Activated naive CD8-positive, alpha-beta T cell (primary cell): Measurements from ENCODE around the gene PELI1.

Source experiments
- H3K27ac Mint-ChIP-seq: one replicate; pipeline ENCODE4 v1.8.0; 2021; ENCODE audit warnings: mixed read lengths
- H3K27me3 Mint-ChIP-seq: one replicate; pipeline ENCODE4 v1.8.0; 2021; ENCODE audit warnings: mixed read lengths
- H3K36me3 Mint-ChIP-seq: one replicate; pipeline ENCODE4 v1.8.0; 2021; ENCODE audit warnings: mixed read lengths
- H3K4me1 Mint-ChIP-seq: one replicate; pipeline ENCODE4 v1.8.0; 2021; ENCODE audit warnings: low read depth, mixed read lengths
- H3K4me3 Mint-ChIP-seq: one replicate; pipeline ENCODE4 v1.8.0; 2021; ENCODE audit warnings: mild to moderate bottlenecking, mixed read lengths
- H3K9me3 Mint-ChIP-seq: one replicate; pipeline ENCODE4 v1.8.0; 2021; ENCODE audit warnings: low read depth, mixed read lengths

Gene PELI1

GRCh38 chr2:64139956-64140355 is 4.3 kb downstream of the PELI1 start:
- H3K4me1 Mint-ChIP-seq = peaks cover 76% of the 10 kb centered on the region
- peak overlapping the region; percentile 69 for H3K4me3 Mint-ChIP-seq
- no peaks in the 10 kb centered on the region for H3K9me3 Mint-ChIP-seq
- peak overlapping the region; percentile 46 for H3K27ac Mint-ChIP-seq
- no peaks in the 10 kb centered on the region for H3K27me3 Mint-ChIP-seq
- peaks cover 16% of the 10 kb centered on the region for H3K36me3 Mint-ChIP-seq

- H3K9me3 Mint-ChIP-seq = no peaks in the 10 kb centered on the region
- peak overlapping the region; percentile 92 for H3K27ac Mint-ChIP-seq
- peaks cover 89% of the 10 kb centered on the region for H3K4me1 Mint-ChIP-seq
- no peaks in the 10 kb centered on the region for H3K27me3 Mint-ChIP-seq
- peaks cover 18% of the 10 kb centered on the region for H3K36me3 Mint-ChIP-seq
- peak overlapping the region; percentile 74 for H3K4me3 Mint-ChIP-seq
Measured at GRCh38 chr2:64137996-64138395, 6.2 kb downstream of the PELI1 start.

- H3K4me3 Mint-ChIP-seq = peak overlapping the region; percentile 11
- peaks cover 19% of the 10 kb centered on the region for H3K36me3 Mint-ChIP-seq
- no peaks in the 10 kb centered on the region for H3K9me3 Mint-ChIP-seq
- H3K27ac Mint-ChIP-seq = peak overlapping the region; percentile 77
- no peaks in the 10 kb centered on the region for H3K27me3 Mint-ChIP-seq
- peaks cover 94% of the 10 kb centered on the region for H3K4me1 Mint-ChIP-seq
Measured at GRCh38 chr2:64137567-64137966, 6.7 kb downstream of the PELI1 start.

- Mint-ChIP-seq H3K27me3 (no peaks in the 10 kb centered on the region), H3K27ac (peak overlapping the region; percentile 89), H3K9me3 (no peaks in the 10 kb centered on the region), H3K4me1 (peaks cover 89% of the 10 kb centered on the region), H3K4me3 (peak overlapping the region; percentile 49), H3K36me3 (peaks cover 25% of the 10 kb centered on the region)
Measured at GRCh38 chr2:64135421-64135820, 8.8 kb downstream of the PELI1 start.

GRCh38 chr2:64134813-64135212 is 9.4 kb downstream of the PELI1 start:
- no peaks in the 10 kb centered on the region for H3K27me3 Mint-ChIP-seq
- peak overlapping the region; percentile 49 for H3K4me3 Mint-ChIP-seq
- no peaks in the 10 kb centered on the region for H3K9me3 Mint-ChIP-seq
- peaks cover 25% of the 10 kb centered on the region for H3K36me3 Mint-ChIP-seq
- H3K4me1 Mint-ChIP-seq = peaks cover 89% of the 10 kb centered on the region
- peak overlapping the region; percentile 89 for H3K27ac Mint-ChIP-seq

- H3K36me3 Mint-ChIP-seq = peaks cover 24% of the 10 kb centered on the region
- peak overlapping the region; percentile 89 for H3K27ac Mint-ChIP-seq
- H3K4me1 Mint-ChIP-seq = peaks cover 88% of the 10 kb centered on the region
- peak overlapping the region; percentile 49 for H3K4me3 Mint-ChIP-seq
- H3K9me3 Mint-ChIP-seq = no peaks in the 10 kb centered on the region
- H3K27me3 Mint-ChIP-seq = no peaks in the 10 kb centered on the region
Measured at GRCh38 chr2:64133828-64134227, 10.4 kb downstream of the PELI1 start.

- peaks cover 21% of the 10 kb centered on the region for H3K36me3 Mint-ChIP-seq
- H3K9me3 Mint-ChIP-seq = no peaks in the 10 kb centered on the region
- no peaks in the 10 kb centered on the region for H3K27me3 Mint-ChIP-seq
- H3K27ac Mint-ChIP-seq = peak overlapping the region; percentile 89
- peaks cover 88% of the 10 kb centered on the region for H3K4me1 Mint-ChIP-seq
- peak overlapping the region; percentile 49 for H3K4me3 Mint-ChIP-seq
Measured at GRCh38 chr2:64133354-64133753, 10.9 kb downstream of the PELI1 start.

- peak overlapping the region; percentile 50 for H3K27ac Mint-ChIP-seq
- H3K27me3 Mint-ChIP-seq = no peaks in the 10 kb centered on the region
- H3K4me1 Mint-ChIP-seq = peaks cover 79% of the 10 kb centered on the region
- H3K9me3 Mint-ChIP-seq = no peaks in the 10 kb centered on the region
- peaks cover 9% of the 10 kb centered on the region for H3K36me3 Mint-ChIP-seq
- H3K4me3 Mint-ChIP-seq = peak overlapping the region; percentile 54
Measured at GRCh38 chr2:64130333-64130732, 13.9 kb downstream of the PELI1 start.

GRCh38 chr2:64128943-64129391 is 15.3 kb downstream of the PELI1 start:
- Mint-ChIP-seq H3K27ac (peak overlapping the region; percentile 89), H3K36me3 (peaks cover 12% of the 10 kb centered on the region), H3K27me3 (no peaks in the 10 kb centered on the region), H3K4me1 (peaks cover 76% of the 10 kb centered on the region), H3K9me3 (no peaks in the 10 kb centered on the region), H3K4me3 (peak overlapping the region; percentile 67)

GRCh38 chr2:64128406-64128805 is 15.8 kb downstream of the PELI1 start:
- Mint-ChIP-seq H3K9me3 (no peaks in the 10 kb centered on the region), H3K4me3 (peak overlapping the region; percentile 67), H3K27me3 (no peaks in the 10 kb centered on the region), H3K4me1 (peaks cover 76% of the 10 kb centered on the region), H3K27ac (peak overlapping the region; percentile 89), H3K36me3 (peaks cover 12% of the 10 kb centered on the region)

GRCh38 chr2:64127119-64127518 is 17.1 kb downstream of the PELI1 start:
- Mint-ChIP-seq H3K36me3 (peaks cover 7% of the 10 kb centered on the region), H3K4me1 (peaks cover 72% of the 10 kb centered on the region), H3K4me3 (no peak overlapping the region), H3K27ac (peak overlapping the region; percentile 86), H3K9me3 (no peaks in the 10 kb centered on the region), H3K27me3 (no peaks in the 10 kb centered on the region)

- peaks cover 69% of the 10 kb centered on the region for H3K4me1 Mint-ChIP-seq
- H3K27ac Mint-ChIP-seq = peak overlapping the region; percentile 82
- no peaks in the 10 kb centered on the region for H3K27me3 Mint-ChIP-seq
- no peaks in the 10 kb centered on the region for H3K9me3 Mint-ChIP-seq
- peaks cover 3% of the 10 kb centered on the region for H3K36me3 Mint-ChIP-seq
- peak overlapping the region; percentile 21 for H3K4me3 Mint-ChIP-seq
Measured at GRCh38 chr2:64126601-64127000, 17.6 kb downstream of the PELI1 start.

GRCh38 chr2:64124571-64124970 is 19.6 kb downstream of the PELI1 start:
- H3K9me3 Mint-ChIP-seq = no peaks in the 10 kb centered on the region
- H3K4me3 Mint-ChIP-seq = peak overlapping the region; percentile 0
- no peaks in the 10 kb centered on the region for H3K27me3 Mint-ChIP-seq
- peak overlapping the region; percentile 13 for H3K27ac Mint-ChIP-seq
- peaks cover 5% of the 10 kb centered on the region for H3K36me3 Mint-ChIP-seq
- peaks cover 70% of the 10 kb centered on the region for H3K4me1 Mint-ChIP-seq

GRCh38 chr2:64124168-64124567 is 20.1 kb downstream of the PELI1 start:
- H3K4me1 Mint-ChIP-seq = peaks cover 72% of the 10 kb centered on the region
- no peaks in the 10 kb centered on the region for H3K27me3 Mint-ChIP-seq
- H3K4me3 Mint-ChIP-seq = no peak overlapping the region
- peaks cover 5% of the 10 kb centered on the region for H3K36me3 Mint-ChIP-seq
- H3K27ac Mint-ChIP-seq = peak overlapping the region; percentile 6
- no peaks in the 10 kb centered on the region for H3K9me3 Mint-ChIP-seq

GRCh38 chr2:64123740-64124139 is 20.5 kb downstream of the PELI1 start:
- Mint-ChIP-seq H3K36me3 (peaks cover 5% of the 10 kb centered on the region), H3K4me3 (no peak overlapping the region), H3K27me3 (no peaks in the 10 kb centered on the region), H3K27ac (peak overlapping the region; percentile 8), H3K9me3 (no peaks in the 10 kb centered on the region), H3K4me1 (peaks cover 70% of the 10 kb centered on the region)

- no peaks in the 10 kb centered on the region for H3K9me3 Mint-ChIP-seq
- H3K4me3 Mint-ChIP-seq = no peak overlapping the region
- peaks cover 63% of the 10 kb centered on the region for H3K4me1 Mint-ChIP-seq
- peak overlapping the region; percentile 25 for H3K27ac Mint-ChIP-seq
- peaks cover 7% of the 10 kb centered on the region for H3K36me3 Mint-ChIP-seq
- no peaks in the 10 kb centered on the region for H3K27me3 Mint-ChIP-seq
Measured at GRCh38 chr2:64122358-64122757, 21.9 kb downstream of the PELI1 start.
